ENCODE data around the gene SPINT1. TPM values are rescaled to one million over a fixed set of nuclear protein-coding genes. Genes with fewer than 3 reads are reported as not detected.

SPINT1 gene
- total RNA-seq, 1 donor from 2014 or later: 8.0 TPM

DNA sequence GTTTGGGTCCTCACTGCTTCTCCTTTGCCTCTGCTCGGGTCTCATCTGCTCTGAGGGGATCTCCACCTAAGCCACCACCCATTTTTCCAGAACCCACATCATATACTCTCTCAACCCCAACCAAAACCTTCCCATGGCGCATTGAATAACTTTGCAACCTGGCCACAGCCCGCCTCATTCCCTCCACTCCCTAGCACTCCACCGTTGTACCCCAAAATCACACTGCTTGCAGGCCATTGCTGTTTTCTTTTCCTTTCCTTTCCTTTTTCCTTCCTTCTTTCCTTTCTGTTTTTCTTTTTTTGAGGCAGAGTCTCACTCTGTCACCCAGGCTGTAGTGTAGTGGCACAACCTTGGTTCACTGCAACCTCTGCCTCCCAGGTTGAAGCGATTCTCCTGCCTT lies 47.3 kb downstream of the SPINT1 start:
- no peak for DNase-seq (ENCODE audit: extremely low read depth, low read depth, low spot score)

DNA sequence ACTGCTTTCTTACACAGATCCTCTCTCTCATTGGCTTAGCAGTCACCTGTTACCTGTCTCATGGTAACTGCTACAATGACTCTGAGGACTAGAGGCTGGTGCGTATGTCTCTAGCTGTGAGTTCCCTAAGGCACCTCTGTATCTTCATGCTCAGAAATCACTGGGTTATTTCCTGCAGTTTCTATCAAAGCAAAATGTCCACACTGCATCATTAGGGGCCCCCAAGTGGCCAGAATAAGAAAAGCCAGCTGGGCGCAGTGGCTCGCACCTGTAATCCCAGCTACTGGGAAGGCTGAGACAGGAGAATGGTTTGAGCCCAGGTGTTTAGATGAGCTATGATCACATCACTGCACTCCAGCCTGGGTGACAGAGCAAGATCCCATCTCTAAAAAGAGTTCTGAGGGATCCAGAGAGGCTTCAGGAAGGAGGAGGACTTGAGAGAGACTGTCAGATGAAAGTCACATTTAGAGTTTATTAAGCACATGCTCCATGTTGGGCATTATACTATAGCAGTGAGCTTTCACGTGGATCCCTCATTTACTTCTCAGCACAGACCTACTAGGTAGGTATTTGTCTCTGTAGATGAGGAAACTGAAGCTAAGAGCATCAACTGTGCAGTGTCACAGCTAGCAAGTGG lies 48.1 kb downstream of the SPINT1 start:
- no peak for DNase-seq (ENCODE audit: extremely low read depth, low read depth, low spot score)

DNA sequence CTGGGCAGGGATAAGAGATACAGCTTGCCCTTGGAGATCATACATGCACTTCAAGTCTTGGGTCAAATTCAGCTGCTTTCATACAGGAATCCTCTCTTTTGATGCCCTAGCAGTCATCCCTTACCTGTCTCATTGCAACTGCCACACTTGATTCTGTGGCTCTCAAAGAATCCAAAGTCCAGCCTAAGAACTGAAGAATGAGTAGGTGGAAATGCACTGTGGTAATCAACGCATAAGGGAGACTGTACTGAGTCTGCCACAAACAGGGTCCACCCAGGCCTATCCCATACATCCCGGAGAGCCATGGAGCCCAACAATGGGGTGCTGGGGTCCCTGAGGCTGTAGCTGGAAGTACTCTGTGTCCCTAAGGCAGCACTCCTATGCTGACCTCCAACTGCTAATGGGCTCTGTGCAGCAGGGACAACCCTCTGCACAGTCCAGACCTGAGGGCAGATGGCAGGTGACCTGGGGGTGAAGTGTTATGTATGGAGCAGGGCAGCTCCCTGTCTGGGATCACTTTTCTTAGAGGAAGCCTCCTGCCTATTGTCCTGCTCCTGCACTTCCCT lies 48.7 kb downstream of the SPINT1 start:
- no peak for DNase-seq (ENCODE audit: extremely low read depth, low read depth, low spot score)

GRCh38 chr15:40893019-40893670 lies 49.3 kb downstream of the SPINT1 start:
- DNase-seq (ENCODE audit: extremely low read depth, low read depth, low spot score): no peak

DNA sequence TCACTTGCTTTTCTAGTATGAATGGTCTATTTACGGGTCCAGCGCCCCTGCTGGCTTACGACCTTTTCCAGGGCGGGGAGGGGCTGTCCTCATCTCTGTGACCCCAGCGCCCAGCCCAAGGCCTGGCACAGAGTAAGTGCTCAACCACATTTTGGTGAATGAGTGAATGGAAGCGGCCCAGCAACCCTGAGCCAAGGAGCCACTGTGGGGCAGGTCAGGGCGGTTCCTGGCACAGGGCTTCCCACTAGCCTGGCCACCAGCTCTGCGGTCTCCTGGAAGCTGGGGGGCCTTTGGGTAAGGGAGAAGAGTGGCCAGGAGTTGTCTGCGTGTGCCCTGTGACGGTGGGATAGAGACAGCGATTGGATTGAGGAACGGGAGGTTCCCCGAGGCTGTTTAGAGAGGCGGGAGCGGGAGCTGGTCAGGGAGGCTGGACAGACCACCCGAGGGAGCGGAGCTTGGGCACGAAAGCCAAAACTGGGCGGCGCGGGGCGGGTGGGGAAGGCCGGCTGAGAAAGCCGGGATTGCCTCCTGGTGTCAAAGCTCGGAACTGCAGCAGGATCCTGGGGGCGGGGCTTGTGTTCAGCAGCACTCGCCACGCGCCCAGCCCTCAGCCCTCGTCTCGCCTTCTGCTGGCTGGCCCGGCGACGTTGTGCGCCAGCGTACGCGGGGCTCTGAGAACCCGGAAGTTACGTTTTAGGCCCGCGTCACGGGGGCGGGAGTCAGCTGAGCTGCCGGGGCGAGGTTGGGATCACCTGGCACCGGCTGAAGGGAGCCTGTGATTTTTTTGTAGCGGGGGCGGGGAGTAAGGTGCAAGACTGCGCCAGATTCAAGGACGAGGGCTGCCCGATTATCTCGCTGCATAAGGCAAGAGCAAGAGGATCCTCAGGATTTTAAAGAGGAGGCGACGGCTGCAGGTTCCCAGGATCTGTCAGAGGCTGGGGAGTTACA lies 50.2 kb downstream of the SPINT1 start, which contains the start of gene VPS18:
TSS of gene VPS18 (plus strand) at position 718 of the 948 bp plus-strand sequence. CDS start 319 bp downstream, outside the sequence.
- DNase-seq (ENCODE audit: extremely low read depth, low read depth, low spot score): peak; percentile 63

DNA sequence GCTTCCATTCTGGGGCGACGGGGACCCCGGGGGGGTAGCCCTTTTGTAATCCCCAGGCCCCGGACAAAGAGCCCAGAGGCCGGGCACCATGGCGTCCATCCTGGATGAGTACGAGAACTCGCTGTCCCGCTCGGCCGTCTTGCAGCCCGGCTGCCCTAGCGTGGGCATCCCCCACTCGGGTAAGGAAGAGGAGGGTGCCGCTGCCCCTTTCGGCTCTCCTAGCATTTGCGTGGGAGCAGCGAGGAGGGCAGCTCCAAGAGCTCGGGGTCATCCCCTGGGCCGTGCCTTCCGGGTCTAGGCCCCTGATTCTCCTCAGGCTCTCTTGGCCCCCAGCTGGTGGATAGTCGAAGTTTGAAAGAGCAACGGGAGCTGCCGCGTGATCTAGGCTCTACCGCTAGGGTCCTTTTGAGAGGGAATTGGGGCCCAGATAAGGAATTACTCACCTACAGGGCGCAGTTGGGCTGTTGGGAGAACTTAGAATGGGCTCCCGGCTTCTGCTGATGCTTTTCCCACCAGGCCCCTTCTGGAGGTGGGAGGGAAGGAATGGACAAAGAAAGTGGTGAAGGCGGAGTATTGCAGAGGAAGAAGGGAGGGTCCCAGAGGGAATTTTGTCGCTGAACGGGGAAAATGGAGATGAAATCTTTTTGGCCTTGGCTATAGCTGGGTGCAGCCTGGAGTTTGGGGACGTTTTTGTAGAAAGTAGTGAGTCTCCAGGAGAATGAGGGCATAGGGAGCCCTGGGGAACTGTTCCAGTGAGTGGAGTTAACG lies 51.0 kb downstream of the SPINT1 start:
- no peak for DNase-seq (ENCODE audit: extremely low read depth, low read depth, low spot score)

DNA sequence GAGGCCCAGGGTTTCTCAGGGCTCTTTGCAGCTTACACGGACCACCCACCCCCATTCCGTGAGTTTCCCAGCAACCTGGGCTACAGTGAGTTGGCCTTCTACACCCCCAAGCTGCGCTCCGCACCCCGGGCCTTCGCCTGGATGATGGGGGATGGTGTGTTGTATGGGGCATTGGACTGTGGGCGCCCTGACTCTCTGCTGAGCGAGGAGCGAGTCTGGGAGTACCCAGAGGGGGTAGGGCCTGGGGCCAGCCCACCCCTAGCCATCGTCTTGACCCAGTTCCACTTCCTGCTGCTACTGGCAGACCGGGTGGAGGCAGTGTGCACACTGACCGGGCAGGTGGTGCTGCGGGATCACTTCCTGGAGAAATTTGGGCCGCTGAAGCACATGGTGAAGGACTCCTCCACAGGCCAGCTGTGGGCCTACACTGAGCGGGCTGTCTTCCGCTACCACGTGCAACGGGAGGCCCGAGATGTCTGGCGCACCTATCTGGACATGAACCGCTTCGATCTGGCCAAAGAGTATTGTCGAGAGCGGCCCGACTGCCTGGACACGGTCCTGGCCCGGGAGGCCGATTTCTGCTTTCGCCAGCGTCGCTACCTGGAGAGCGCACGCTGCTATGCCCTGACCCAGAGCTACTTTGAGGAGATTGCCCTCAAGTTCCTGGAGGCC lies 55.8 kb downstream of the SPINT1 start:
- DNase-seq (ENCODE audit: extremely low read depth, low read depth, low spot score): no peak

DNA sequence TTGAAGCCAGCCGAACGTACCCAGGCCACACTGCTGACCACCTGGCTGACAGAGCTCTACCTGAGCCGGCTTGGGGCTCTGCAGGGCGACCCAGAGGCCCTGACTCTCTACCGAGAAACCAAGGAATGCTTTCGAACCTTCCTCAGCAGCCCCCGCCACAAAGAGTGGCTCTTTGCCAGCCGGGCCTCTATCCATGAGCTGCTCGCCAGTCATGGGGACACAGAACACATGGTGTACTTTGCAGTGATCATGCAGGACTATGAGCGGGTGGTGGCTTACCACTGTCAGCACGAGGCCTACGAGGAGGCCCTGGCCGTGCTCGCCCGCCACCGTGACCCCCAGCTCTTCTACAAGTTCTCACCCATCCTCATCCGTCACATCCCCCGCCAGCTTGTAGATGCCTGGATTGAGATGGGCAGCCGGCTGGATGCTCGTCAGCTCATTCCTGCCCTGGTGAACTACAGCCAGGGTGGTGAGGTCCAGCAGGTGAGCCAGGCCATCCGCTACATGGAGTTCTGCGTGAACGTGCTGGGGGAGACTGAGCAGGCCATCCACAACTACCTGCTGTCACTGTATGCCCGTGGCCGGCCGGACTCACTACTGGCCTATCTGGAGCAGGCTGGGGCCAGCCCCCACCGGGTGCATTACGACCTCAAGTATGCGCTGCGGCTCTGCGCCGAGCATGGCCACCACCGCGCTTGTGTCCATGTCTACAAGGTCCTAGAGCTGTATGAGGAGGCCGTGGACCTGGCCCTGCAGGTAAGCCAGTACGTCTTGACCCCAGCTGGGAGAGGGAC lies 56.6 kb downstream of the SPINT1 start:
- DNase-seq (ENCODE audit: extremely low read depth, low read depth, low spot score): no peak

DNA sequence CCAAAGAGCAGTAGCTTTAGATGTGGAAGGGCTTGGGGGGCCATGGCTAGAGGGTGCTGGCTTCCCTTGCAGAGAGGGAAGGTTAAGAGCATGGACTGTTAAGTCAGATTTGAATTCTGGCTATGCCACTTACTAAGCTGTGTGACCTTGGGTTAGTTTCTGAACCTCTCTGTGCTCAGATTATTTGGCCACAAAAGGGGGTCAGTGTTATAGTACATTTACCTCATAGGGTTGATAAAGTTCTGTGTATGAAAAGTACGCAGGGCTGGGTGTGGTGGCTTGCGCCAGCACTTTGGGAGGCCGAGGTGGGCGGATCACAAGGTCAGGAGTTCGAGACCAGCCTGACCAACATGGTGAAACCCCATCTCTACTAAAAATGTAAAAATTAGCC lies 57.2 kb downstream of the SPINT1 start:
- DNase-seq (ENCODE audit: extremely low read depth, low read depth, low spot score): no peak

GRCh38 chr15:40902605-40903561 lies 59.0 kb downstream of the SPINT1 start:
- no peak for DNase-seq (ENCODE audit: extremely low read depth, low read depth, low spot score)

DNA sequence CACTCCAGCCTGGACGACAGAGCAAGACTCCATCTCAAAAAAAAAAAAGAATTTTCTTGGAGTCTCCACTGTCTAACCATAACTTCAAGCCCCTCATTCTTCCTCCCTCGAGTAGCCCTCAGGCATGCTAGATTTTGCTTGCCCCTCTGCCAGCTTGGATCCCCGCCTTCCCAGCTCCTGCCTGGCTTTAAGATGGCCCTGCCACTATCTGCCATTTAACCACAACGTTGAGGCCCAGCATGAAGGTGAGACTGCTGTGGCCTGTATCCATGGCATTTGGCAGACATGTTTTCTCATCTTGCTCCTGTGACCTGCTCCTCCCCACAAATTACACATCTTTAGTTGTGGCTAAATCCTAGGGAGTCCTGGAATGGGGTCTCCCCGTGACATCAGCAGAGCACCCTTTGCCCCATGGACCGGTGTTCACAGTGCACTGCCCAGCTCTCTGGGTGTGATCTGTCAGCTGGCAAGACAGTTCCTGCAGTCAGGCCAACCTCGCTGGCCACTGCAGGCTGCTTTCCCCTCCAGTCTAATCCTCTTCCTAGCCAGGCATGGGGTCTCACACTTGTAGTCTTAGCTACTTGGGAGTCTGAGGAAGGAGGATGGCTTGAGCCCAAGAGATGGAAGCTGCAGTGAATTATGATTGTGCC lies 60.8 kb downstream of the SPINT1 start:
- DNase-seq (ENCODE audit: extremely low read depth, low read depth, low spot score): no peak

GRCh38 chr15:40906091-40906990 lies 62.5 kb downstream of the SPINT1 start:
- DNase-seq (ENCODE audit: extremely low read depth, low read depth, low spot score): peak; percentile 93

GRCh38 chr15:40906991-40907802 lies 63.3 kb downstream of the SPINT1 start:
- DNase-seq (ENCODE audit: extremely low read depth, low read depth, low spot score): no peak
